GM06990 (cell line): Measurements from ENCODE around the gene ANKLE1.

Source experiments
- DNase-seq: peaks from one replicate; pipeline ENCODE4 v3.0.0-alpha.2; 2011; ENCODE audit not compliant: insufficient read length; ENCODE audit errors: extremely low read depth
- H3K27me3 ChIP-seq: replicated peaks from 2 replicates; pipeline ENCODE4 v1.6.0; 2011; ENCODE audit warnings: low read length; ENCODE audit not compliant: control insufficient read depth, insufficient read depth
- H3K36me3 ChIP-seq: 2 replicates; pipeline ENCODE4 v1.5.1; 2011; ENCODE audit warnings: low read length; ENCODE audit not compliant: control insufficient read depth, insufficient read depth
- H3K4me3 ChIP-seq: replicated peaks from 2 replicates; pipeline ENCODE4 v1.5.1; 2011; ENCODE audit warnings: low read depth, mild to moderate bottlenecking, control low read depth, low read length
- TF ChIP-seq, protein P1 (sequence below): IDR thresholded peaks from 2 replicates; pipeline ENCODE4 v1.5.1; 2011; ENCODE audit warnings: low read length, control low read depth, mild to moderate bottlenecking, inconsistent platforms; ENCODE audit not compliant: insufficient read depth, poor library complexity, severe bottlenecking

The ANKLE1 gene

DNA sequence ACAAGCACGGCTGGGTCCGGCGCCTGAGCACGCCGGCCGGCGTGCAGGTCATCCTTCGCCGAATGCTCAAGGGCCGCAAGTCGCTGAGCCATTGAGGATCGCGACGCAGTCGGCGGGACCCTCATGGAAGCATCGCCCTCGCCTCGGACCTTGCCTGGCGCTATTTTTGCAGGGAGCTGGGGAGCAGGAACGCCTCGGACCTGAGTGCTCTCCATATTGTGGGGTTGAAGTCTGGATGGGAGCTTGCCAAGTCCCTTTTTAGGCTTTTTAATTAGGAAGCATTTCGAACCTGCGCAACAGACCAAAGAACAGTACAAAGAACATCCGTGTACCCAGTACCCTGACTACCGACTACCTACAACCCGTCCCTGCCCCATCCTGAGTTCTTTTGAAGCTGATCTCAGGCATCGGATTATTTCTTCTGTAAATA lies 24.6 kb downstream of the ANKLE1 start:
- DNase-seq: no peak

DNA sequence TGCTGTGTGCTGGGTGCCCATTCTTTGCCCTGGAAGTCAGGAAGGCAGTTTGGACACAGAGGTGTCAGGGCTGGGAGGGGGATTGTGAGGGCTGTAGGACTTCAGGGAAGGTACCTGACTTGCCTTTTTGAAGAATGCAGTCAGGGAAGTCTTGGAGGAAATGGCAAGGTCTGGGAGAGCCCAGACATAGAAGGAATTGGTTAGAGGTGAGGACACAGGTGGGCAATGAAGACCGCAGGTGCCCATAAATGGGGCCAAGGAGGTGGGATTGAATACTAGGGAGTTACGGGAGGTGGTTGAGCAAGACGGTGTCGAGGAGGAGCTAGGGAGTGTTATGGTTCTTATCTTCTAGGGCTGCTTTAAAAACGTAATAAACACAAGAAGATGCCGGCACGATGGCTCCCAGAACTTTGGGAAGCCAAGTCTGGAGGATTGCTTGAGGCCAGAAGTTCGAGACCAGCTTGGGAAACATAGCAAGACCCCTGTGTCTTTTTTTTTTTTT lies 26.2 kb downstream of the ANKLE1 start:
- Histone ChIP-seq H3K4me3 (no peak overlapping the region), H3K36me3 (peaks cover 5% of the 10 kb centered on the region), H3K27me3 (no peaks in the 10 kb centered on the region)
- TF ChIP-seq, protein P1, sequence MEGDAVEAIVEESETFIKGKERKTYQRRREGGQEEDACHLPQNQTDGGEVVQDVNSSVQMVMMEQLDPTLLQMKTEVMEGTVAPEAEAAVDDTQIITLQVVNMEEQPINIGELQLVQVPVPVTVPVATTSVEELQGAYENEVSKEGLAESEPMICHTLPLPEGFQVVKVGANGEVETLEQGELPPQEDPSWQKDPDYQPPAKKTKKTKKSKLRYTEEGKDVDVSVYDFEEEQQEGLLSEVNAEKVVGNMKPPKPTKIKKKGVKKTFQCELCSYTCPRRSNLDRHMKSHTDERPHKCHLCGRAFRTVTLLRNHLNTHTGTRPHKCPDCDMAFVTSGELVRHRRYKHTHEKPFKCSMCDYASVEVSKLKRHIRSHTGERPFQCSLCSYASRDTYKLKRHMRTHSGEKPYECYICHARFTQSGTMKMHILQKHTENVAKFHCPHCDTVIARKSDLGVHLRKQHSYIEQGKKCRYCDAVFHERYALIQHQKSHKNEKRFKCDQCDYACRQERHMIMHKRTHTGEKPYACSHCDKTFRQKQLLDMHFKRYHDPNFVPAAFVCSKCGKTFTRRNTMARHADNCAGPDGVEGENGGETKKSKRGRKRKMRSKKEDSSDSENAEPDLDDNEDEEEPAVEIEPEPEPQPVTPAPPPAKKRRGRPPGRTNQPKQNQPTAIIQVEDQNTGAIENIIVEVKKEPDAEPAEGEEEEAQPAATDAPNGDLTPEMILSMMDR: no peak
- DNase-seq: no peak

More for the DNA sequence above, 24.6 kb downstream of the ANKLE1 start:
- H3K4me3 ChIP-seq: peak overlapping the region; percentile 82
- TF ChIP-seq, protein P1: no peak
- H3K27me3 ChIP-seq: no peaks in the 10 kb centered on the region
- H3K36me3 ChIP-seq: peaks cover 1% of the 10 kb centered on the region

DNA sequence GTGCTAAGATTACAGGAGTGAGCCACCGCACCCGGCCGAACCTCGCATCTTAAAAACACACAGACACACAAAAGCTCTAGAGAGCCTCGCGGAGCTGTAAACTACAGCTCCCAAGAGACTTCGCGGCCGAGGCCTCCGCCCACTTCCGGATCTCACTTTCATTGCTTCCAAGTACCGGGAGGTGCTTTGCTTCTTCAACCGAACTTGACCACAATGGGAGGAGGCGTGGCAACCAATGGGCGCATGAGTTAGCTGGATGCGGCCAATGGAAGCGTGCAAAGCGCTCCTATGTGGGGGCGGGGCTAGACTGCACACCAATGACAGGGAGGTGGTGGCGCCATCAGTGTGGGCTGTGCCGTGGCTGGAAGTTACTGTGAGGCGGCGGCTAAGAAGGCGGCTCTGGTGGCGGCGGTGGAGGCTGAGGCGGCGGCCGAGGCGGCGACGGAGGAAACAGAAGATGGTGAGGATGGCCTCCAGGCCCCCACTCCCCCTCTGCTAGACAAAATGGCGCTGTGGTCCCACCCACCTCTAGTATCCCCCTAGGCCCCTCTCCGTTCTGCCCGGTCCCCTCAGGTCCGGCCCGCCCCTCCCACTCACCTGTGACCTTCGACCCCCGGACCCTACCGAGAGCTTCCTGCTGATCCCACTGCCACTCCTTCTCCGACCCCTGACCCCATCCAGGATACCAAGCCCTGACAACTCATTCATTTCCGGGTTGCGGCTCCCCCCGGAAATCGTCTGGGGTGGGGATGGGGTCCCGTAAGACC lies 27.7 kb downstream of the ANKLE1 start, which contains the start of gene DDA1:
DDA1 (plus strand) TSS at position 366 of the 767 bp plus-strand sequence; CDS start at position 458, 92 bp downstream.
- Histone ChIP-seq H3K4me3 (peak within 1 kb of the TSS; percentile 92), H3K27me3 (no peaks in the 10 kb centered on the region), H3K36me3 (peaks cover 11% of the 10 kb centered on the region)
- TF ChIP-seq, protein P1: no peak
- DNase-seq: peak; percentile 93

DNA sequence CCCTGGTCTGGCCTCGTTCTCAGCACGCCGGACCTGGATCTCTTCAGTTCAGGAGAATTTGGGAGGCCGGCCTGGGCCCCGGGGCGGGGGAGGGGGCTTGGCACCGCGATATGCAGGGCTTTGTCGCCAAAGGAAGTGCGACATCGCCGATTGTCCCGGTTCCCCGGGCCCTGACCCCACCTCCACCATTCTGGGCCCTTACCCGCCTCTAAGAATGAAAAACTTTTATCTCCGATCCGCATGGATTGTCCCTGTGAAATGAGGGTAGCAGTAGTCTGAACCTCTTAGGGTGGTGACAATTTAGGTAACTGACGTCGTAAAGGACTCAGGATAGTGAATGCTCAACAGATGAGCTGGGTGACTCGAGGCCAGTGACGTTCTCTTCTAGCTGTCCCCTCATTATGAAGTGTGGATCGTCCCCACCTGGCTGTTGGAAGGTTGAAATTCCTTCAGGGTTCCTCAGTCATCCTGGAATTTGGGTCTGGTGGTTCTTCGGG lies 28.3 kb downstream of the ANKLE1 start:
- Histone ChIP-seq H3K4me3 (peak overlapping the region; percentile 92), H3K27me3 (no peaks in the 10 kb centered on the region), H3K36me3 (peaks cover 15% of the 10 kb centered on the region)
- TF ChIP-seq, protein P1: no peak
- no peak for DNase-seq

DNA sequence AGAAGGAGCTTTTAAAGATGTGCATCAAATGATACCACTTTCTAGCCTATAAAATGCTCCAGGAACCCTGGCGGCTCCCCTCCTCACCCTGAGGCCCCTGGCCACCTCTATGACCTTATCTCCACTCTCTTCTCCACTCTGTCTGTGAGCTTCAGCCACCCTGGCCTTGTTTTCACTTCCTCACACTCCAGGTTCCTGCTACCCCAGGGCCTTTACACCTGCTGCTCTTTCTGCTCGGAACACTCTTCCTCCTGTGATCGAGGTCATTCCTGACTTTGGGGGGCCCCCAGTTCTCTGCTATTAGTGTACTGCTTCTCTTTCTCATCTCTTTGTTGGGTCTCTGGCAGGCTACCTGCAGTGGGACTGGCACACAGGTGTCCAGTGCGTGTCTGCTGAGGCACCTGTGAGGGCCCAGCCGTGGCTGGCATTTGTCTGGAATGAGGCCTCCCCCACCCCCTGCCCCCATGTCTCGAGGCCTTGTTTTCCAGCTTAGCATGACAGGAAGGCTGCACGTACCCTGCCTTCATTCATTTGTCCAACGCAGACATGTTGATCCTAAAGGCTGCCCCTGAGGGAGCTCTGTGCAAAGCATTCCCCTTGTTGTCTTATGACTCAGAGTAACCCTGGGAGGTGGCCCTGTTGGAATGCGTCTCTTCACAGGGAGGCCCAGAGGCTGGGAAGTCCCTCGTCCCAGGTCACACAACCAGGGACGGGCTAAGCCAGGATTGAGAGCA lies 29.9 kb downstream of the ANKLE1 start:
- Histone ChIP-seq H3K36me3 (peaks cover 21% of the 10 kb centered on the region), H3K27me3 (no peaks in the 10 kb centered on the region), H3K4me3 (no peak overlapping the region)
- TF ChIP-seq, protein P1: no peak
- no peak for DNase-seq
